ENCODE data around the gene CREBL2.

GRCh38 chr12:12609692-12610091 is 2.0 kb upstream of the CREBL2 start:
- TF ChIP-seq CTCF (IDR thresholded peaks at IDR 0.05): no peak
- TF ChIP-seq POLR2A (IDR thresholded peaks at IDR 0.05): no peak
- TF ChIP-seq POLR2AphosphoS5 (IDR thresholded peaks at IDR 0.05): no peak

Measured in breast epithelium (tissue), 3 donors.